Stimulated activated CD8-positive, alpha-beta memory T cell treated with anti-CD3 and anti-CD28 coated beads, Interleukin-15, amount 100 ng/mL, for 4 hours (primary cell): Measurements from ENCODE around the gene SYVN1.

Experiments used
- DNase-seq, 2 donors: peaks; one replicate each; pipeline ENCODE4 v3.0.0-alpha.2; 2020; ENCODE audit warnings: low read depth in 2 of 2

The SYVN1 gene

GRCh38 chr11:65112546-65113360 is 21.6 kb downstream of the SYVN1 start:
- peak in 1 of 2 donors; percentile 48 for DNase-seq

DNA sequence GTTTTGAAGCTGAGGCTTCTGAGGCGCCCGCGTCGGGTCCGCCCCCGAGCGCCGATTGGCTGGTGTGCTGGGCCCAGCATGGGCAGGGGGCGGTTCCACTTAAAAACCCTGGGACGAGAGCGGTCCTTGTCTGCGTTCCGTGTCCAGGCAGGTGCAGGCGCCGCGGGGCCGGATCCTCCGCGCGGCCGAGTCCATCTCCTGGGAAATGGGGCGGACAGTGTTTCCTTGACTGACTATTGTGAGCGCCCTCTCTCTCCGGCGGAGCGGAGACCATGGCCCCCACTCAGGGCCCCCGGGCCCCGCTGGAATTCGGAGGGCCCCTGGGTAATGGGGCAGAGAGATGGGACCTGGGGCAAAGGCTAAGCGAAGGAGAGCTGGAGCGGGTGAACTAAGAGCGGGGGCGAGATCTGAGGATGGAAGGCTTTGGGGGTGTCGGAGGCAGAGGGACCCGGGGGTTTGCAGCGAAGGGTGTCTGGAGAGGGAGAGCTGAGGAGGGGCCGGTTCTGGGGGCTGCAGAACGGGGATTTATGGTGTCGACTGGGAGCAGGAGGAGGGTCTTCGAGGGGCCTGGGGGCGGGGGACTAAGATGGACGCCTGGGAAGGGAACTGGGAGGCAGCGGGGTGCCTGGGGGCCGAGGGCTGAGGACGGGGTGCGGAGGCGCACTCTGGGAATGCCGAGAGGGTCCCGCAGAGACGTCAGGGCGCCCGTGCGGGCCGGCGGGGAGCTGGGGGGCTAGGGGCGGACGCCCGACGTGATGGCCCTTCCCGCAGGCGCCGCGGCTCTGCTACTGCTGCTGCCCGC is 22.4 kb downstream of the SYVN1 start, which contains the start of gene TM7SF2:
TSS of gene TM7SF2 (plus strand) at position 129 of the 802 bp plus-strand sequence. CDS start at position 273, 144 bp downstream.
- peak; percentile 81 to 89 for DNase-seq

DNA sequence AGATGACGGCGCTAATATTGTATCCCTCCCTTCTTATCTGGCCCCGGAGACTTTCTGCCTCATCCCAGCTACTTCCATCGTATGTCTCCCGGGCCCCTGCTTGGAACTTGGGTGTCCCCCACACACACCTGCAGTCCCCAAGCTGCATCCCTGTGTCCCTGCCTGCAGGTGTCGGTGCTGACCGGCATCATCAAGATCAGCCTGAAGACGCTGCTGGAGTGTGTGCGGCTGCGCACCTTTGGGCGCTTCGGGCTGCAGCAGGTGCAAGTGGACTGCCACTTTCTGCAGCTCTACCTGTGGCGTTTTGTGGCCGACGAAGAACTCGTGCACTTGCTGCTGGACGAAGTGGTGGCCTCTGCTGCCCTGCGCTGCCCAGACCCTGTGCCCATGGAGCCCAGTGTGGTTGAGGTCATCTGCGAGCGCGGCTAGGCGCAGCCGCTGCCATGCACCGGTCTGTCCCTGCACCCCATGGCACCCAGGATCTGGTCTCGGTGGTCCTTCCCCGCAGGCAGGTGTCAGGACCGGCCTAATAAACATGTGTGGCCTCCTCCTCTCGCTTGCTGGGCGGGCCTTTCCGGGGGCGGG is 23.1 kb downstream of the SYVN1 start:
- no peak for DNase-seq

GRCh38 chr11:65110354-65110861 is 23.9 kb downstream of the SYVN1 start:
- DNase-seq, result peak; percentile 76 to 90

DNA sequence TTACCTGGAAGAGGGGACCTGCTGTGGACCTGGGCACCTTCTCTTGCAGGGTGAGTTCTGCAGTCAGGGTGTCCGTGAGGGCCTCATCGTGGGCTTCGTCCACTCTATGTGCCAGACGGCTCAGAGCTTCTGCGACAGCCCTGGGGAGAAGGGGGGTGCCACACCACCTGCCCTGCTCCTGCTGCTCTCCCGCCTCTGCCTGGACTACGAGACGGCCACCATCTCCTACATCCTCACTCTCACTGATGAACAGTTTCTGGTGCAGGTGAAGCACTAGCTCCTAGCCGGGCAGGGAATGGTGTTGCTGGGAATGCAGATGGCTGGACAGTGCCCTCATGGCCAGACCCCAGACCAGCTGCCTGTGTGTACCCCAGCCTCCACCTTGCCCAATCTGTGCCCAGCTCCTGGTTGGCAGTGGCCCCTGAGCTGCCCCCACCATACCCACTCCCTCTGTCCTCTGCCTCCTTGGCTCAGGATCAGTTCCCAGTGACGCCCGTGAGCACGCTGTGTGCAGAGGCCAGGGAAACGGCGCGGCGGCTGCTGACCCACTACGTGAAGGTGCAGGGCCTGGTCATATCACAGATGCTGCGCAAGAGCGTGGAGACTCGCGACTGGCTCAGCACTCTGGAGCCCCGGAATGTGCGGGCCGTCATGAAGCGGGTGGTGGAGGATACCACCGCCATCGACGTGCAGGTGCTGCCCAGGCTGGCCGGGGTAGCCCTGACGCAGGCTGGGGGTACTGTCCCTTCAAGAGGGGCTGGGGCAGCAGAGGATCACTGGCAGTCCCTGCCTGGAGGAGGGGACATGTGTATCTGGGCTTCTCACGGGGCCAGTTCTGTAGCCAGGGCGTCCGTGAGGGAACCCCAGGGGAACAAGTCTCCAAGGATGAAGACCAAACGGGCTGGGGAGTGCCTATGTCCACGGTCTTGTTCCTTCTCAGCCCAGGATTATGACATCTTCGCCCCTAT is 24.8 kb downstream of the SYVN1 start:
- no peak for DNase-seq

- DNase-seq, result no peak
Observed at GRCh38 chr11:65108469-65109123, 25.7 kb downstream of the SYVN1 start.

DNA sequence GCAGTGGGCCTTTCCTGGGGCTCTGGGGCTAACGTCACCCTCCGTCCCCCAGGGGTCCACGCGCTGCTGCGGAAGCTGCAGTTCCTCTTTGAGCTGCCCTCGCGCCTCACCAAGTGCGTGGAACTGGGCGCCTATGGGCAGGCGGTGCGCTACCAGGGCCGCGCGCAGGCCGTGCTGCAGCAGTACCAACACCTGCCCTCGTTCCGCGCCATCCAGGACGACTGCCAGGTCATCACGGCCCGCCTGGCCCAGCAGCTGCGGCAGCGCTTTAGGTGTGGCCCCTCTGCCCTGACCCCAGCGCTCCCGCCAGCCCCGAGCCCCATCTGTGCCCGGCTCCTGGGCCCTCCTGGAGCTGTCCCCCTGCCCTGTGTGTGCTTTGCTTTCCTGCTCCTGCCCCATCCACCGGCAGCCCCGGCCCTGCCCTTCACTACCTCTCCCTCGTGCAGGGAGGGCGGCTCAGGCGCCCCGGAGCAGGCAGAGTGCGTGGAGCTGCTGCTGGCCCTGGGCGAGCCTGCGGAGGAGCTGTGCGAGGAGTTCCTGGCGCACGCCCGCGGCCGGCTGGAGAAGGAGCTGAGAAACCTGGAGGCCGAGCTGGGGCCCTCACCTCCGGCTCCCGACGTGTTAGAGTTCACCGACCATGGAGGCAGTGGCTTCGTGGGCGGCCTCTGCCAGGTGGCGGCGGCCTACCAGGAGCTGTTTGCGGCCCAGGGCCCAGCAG is 26.4 kb downstream of the SYVN1 start:
- no peak for DNase-seq

GRCh38 chr11:65107078-65107477 is 27.2 kb downstream of the SYVN1 start:
- no peak for DNase-seq

- DNase-seq, result no peak
Observed at GRCh38 chr11:65104628-65105027, 29.7 kb downstream of the SYVN1 start.

GRCh38 chr11:65103476-65103875 is 30.8 kb downstream of the SYVN1 start:
- DNase-seq, result no peak

- no peak for DNase-seq
Observed at GRCh38 chr11:65102142-65103095, 31.9 kb downstream of the SYVN1 start.

DNA sequence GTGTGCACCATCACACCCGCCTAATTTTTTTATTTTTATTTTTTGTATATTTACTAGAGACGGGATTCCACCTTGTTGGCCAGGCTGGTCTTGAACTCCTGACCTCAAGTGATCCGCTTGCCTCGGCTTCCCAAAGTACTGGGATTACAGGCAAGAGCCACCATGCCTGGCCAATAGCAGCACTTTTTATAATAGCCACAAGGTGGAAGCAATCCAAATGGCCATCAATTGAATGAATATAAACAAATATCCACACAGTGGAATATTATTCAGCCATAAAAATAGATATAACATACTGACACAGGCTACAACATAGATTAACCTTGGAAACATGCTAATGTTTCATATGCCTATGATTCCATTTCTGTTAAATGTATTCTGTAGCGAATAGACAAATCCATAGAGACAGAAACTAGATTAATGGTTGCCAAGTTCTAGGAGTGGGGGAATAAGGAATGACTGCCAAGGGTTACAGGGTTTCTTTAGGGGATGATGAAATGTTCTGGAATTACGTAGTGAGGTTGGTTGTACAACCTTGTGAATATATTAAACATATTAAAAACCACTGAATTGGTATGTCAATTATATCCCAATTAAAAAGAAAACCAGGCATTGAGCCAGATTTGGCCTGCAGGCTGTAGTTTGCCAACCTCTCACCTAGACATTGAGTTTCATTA is 33.5 kb downstream of the SYVN1 start:
- DNase-seq, result no peak

GRCh38 chr11:65096926-65097325 is 37.4 kb downstream of the SYVN1 start:
- DNase-seq, result no peak

GRCh38 chr11:65095974-65096806 is 38.1 kb downstream of the SYVN1 start, which contains the start of gene VPS51:
Gene VPS51, plus strand, starts transcription at chr11:65096214. Its CDS starts 37 bp downstream, at chr11:65096251.
- peak; percentile 61 to 76 for DNase-seq

DNA sequence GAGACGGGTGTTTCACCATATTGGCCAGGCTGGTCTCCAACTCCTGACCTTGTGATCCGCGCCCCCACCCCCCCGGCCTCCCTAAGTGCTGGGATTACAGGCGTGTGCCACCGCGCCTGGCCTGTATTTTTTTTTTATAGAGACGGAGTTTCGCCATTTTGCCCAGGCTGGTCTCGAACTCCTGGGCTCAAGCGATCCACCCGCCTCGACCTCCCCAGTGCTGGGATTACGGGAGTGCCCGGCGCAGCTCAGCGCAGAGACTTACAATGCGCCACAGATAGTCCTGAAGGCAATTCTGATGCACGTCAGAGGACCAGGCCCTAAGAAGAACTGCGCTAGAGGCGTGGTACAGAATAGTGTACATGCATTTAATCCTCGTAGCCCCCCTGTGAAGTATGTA is 38.9 kb downstream of the SYVN1 start:
- no peak for DNase-seq

DNA sequence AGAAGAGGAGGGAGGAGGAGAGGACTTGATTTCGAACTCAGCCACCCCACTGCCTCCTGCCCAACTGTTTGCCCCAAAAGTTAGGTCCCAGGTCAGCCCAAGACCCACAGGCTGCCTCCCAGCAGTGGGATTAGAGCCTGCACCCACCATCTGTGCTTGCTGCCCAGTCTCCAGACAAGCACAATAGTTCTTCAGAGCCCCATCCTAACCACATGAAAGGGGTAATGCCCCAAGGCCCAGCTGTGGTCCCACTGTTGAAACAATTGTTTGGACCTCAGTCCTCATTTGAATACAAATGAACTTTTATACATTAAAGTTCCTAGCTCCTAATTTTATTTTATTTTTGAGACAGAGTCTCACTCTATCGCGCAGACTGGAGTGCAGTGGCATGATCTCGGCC is 43.7 kb downstream of the SYVN1 start:
- DNase-seq, result no peak

- DNase-seq, result no peak
Observed at GRCh38 chr11:65089621-65090020, 44.7 kb downstream of the SYVN1 start.
